HTERT RPE-1 (cell line): ENCODE measurements around the gene KCTD15.

Experiments
- in situ Hi-C: fragments of 300-500 bp; cut with MboI; formaldehyde crosslinking; loops from 4 replicates; pipeline ENCODE4 v1.14.3; 2020; ENCODE audit warnings: low sequenced_read_pairs

KCTD15 gene

GRCh38 chr19:33845498-33845897 lies 48.8 kb downstream of the KCTD15 start:
- in situ Hi-C loops = no loop called here

GRCh38 chr19:33849551-33850147 lies 53.0 kb downstream of the KCTD15 start:
- in situ Hi-C loops = no loop called here

GRCh38 chr19:33859016-33859415 lies 62.3 kb downstream of the KCTD15 start:
- in situ Hi-C loops = no loop called here

- in situ Hi-C loops = no loop called here
Observed at GRCh38 chr19:33860312-33861090, 63.8 kb downstream of the KCTD15 start.

GRCh38 chr19:33861950-33862349 lies 65.3 kb downstream of the KCTD15 start:
- in situ Hi-C loops = no loop called here

GRCh38 chr19:33862981-33863380 lies 66.3 kb downstream of the KCTD15 start:
- in situ Hi-C loops = no loop called here

GRCh38 chr19:33863436-33863835 lies 66.8 kb downstream of the KCTD15 start:
- in situ Hi-C loops = no loop called here

- in situ Hi-C loops = no loop called here
Observed at GRCh38 chr19:33864311-33864850, 67.7 kb downstream of the KCTD15 start.

GRCh38 chr19:33865306-33865705 lies 68.6 kb downstream of the KCTD15 start:
- in situ Hi-C loops = no loop called here
